A673 (cell line): ENCODE measurements around the gene KIN.

ENCODE experiments used
- CTCF ChIP-seq: fragments of 300-800, 200-600 bp; sonication (generic); conservative IDR thresholded peaks from 2 replicates; pipeline ENCODE4 v1.5.1; 2017; ENCODE audit warnings: low read depth, mild to moderate bottlenecking, antibody characterized with exemption, low read length, moderate library complexity, mixed read lengths
- EZH2 ChIP-seq: fragments of 200-600 bp; sonication (generic); IDR thresholded peaks from 2 replicates; pipeline ENCODE4 v1.6.1; 2017; ENCODE audit warnings: borderline replicate concordance, low read depth, mild to moderate bottlenecking, mixed read lengths, antibody characterized with exemption, low read length; ENCODE audit not compliant: poor library complexity, severe bottlenecking

- TF ChIP-seq CTCF (no peak), EZH2 (no peak)
These were observed 79.8 kb downstream of the KIN start for GRCh38 chr10:7707858-7708622.
